ENCODE results near the gene ITGB3BP. TPM values are rescaled to one million over a fixed set of nuclear protein-coding genes. Genes with fewer than 3 reads are reported as not detected.
"Not testable (repeated sequence)": the region's sequence is repeated elsewhere in the genome, so short reads cannot be mapped to it uniquely, and the experiment has no call there.

Gene ITGB3BP
- polyA plus RNA-seq, 10 donors: 22.1 to 43.8 (median 28.6) TPM

DNA sequence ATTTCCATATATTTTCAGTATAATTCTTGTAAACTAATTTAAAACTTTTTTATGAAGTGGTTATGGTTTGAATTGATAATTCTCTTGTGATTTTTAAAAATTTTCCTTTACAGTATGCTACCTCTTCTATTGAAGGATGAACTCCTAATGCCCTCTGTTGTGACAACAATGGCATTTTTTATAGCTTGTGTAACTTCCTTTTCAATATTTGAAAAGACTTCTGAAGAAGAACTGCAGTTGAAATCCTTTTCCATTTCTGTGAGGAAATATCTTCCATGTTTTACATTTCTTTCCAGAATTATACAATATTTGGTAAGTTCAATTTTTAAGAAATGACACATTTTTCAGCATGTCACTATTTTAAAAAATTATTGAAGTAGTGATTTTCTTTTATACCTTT, 94.2 kb downstream of the ITGB3BP start:
- no peak for DNase-seq

DNA sequence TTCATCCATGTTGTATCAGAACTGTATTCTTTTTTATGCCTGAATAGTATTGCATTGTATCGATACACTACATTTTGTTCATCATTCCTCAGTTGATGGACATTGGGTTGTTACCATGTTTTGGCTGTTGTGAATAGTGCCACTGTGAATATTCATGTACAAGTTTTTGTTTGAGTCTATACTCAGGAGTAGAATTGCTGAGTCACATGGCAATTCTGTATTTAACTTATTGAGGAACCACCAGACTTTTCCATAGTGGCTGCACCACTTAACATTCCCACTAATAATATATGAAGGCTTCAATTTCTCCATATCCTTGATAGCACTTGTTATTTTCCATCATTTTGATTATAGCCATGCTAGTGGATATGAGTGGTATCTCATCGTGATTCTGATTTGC, 99.4 kb downstream of the ITGB3BP start:
- DNase-seq: no peak

DNA sequence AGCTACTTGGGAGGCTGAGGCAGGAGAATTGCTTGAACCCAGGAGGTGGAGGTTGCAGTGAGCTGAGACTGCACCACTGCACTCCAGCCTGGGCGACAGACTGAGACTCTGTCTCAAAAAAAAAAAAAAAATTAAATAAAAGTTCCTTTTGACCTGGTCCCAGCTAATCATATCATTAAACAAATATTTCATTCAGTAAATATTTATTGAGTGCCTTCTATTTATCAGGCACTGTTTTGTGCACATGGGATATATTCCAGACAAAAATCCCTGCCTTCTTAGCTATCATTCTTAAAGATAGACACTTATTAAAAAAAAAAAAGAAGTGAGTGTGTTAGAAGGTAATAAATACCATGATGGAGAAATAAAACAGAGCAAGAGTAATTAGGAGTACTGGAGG, 102.3 kb downstream of the ITGB3BP start:
- DNase-seq: not testable (repeated sequence)

DNA sequence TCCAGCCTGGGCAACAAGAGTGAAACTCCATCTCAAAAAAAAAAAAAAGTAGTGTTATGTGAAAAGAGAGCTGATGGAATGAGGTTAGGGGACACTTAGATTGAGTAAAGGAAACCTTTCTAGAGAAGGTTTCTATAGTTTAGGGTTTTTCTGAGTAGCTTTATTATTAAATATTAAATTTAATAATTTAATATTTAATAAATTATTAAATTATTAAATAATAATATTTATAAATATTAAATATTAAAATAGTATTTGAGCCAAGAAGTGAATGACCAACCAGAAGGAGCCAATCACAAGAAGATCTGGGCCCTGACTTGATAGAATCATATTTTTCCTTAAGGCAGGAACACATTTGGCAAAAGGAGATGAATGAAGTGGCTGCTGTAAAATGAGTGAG, 104.9 kb downstream of the ITGB3BP start:
- no peak for DNase-seq

DNA sequence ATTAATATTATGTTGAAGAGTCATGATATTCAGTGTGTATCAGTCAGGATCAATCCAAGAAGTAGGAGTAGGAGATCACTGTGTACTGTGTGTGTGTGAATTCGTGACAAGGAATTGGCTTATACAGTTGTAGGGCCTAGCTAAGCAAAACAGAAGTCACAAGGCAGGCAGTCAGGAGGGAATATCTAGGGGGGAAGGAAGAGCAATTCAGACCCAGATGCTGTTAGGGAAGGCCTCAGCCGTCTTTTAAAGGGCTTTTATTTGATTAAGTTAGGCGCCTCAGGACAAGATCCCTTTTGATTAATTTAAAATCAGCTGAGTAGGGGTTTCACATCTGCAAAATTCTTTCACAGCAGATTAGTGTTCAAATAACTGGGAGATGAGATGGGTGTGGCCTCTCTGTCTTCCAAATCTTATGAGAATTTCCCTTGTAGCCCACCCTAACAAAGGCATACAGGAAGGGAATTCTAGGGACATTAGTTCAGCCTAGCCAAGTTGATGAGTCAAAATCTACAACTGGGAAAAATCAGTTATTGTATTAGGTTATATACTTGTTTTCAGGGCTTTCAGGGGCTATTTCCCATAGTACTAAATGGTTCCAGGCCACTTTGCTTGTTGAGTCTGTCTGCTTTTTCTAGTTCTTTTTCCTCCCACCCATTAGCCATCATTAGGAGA, 108.2 kb downstream of the ITGB3BP start:
- DNase-seq: peak; percentile 14 to 49 (median 15)

DNA sequence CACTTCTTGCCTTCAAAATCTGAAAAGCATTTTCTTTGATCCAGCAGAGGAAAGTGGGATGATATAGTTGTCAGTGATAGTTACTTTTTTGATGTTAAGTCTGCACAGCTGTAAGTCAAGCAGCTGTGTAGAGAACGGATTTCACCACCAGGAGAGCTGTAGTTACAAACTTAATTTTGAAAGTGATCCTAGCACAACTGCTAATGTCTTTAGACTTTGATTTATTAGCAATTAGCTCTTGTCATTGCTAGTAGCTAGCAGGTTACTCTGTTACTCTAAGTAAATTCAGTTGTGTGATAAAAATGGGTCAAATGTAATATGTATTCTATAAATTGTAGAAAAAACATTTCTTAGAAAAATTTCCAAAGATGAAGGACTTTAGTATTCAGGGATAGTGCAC, 109.6 kb downstream of the ITGB3BP start:
- DNase-seq: no peak

DNA sequence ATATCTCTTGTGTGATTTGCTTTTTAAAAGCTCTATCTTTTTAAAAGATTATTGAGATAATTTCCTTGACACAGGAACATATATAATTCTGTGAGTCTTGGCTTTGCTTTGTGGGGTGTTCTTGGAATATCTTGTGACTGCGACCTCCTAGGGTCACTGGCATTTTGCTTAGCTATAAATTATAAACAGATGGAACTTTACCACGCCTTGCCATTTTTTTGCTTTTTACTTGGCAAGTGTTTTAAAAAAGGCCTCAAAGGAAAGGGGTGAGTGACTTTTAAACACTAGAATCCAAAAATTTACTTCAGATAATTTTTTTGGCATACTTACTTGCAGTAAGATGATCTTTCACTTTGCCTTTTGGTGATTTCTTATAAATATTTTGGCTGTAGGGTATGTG, 112.0 kb downstream of the ITGB3BP start:
- peak; percentile 13 to 53 (median 20) for DNase-seq

DNA sequence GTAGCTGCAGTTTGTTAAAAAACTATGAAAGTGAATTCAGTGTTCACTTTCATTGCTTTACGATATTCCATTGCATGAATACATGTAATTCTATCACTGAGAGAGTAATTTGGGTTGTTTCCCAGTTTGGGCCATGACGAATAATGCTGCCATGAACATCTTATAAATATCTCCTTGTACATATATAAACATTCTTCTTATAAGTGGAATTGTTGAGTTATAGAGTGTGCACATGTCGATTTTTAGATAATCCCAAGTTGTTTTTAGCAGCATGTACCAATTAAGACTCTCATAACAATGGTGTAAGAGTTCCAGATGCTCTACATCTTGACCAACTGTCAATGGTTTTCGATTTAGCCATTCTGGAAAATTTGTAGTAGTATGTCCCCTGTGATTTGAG, 114.7 kb downstream of the ITGB3BP start:
- DNase-seq: no peak

DNA sequence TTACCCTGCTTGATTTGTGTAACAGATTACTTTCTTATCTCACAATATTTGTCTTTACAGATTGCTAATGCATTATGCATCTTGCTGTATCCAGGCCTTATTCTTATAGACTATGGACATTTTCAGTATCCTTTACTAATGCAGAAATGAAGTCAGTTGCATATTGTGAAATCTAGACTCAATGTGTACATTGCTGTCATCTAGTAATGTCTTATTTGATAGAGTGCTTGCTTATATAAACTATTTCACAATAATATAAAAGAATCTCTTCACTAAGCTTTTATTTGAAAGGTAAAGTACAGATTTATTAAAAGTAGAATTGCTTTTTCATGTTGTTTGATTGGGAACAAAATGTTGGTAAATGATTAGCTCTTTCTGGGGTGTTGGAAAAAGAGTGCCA, 116.0 kb downstream of the ITGB3BP start:
- no peak for DNase-seq

DNA sequence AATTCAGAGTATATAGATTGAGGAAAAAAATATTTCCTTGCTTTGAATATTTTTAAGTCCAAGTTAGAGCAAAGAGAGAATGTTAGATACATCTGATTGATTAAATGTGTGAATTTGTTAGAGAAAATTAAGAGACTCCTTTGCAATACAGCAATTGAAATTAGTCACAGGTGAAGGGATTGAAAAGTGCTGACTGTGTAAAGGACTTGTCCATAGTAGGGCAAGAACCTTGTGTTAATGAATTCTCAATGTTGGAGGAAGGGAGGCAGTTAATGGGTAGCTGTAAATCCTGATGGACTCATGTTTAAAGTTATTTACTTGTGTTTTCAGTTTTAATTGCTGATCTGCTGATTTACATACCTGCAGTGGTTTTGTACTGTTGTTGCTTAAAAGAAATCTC, 117.0 kb downstream of the ITGB3BP start:
- no peak for DNase-seq

DNA sequence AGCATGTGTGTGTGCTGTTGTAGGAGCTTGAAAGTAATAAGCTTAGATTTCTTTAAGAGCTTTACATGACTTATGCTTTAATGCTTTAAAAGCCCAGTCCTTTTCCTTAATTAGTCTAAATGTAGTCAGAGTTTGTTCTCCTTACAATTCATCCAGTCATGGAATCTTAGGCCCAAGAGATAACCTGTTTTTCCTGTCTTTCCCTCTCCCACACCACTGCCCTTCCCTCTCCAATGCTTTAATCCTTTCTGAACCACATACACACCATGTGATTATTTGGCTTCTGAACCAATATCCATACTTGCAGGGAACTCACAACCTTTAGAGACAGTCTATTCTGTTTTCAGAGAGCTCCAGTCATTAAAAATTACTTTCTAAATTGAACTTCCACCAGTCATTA, 118.0 kb downstream of the ITGB3BP start:
- DNase-seq: no peak

DNA sequence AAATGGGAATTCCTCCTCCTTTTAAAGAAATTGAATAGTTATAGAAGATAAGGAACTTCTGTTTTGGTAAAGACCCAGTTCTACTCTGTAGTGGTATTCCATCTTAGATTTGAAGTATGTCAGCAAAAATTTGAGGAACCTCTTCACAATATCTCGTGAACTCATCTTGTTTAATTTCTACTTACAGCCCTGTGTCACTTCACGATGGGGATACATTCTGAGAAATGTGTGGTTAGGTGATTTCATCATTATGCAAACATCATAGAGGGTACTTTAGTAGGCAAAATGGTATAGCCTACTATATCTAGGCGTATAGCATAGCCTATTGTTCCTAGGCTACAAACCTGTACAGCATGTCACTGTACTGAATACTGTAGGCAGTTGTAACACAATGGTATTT, 119.6 kb downstream of the ITGB3BP start:
- no peak for DNase-seq

DNA sequence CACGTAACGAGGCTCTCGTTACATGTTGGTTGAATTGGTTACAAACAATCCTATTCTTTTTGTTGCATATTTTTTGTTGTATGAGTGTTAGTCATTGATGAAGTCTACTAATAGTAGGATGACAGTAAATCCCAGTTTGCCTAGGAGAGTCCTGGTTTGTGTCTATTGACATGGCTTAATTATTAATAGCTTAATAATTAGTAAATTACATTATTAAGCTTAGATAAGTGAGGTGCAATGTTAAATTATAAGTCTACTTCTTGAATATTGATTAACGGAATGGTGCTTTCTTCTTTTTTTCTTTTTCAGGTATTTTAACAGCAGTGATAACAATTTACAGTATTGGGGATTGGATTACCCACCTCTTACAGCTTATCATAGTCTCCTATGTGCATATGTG, 121.1 kb downstream of the ITGB3BP start:
- DNase-seq: no peak

Other genes with a start within 250 kb of the ITGB3BP start
- 1 to 10 TPM; 3.5 to 8.3 (median 5.9) TPM for gene FOXD3, start 200.7 kb downstream of the ITGB3BP start, polyA plus RNA-seq (ENCODE audit: insufficient read length in 10 of 10)
- gene ALG6, start 155.6 kb downstream of the ITGB3BP start, polyA plus RNA-seq (ENCODE audit: insufficient read length in 10 of 10): 10 to 100 TPM; 11.9 to 22.2 (median 17.6) TPM
- 10 to 100 TPM in 3 of 10 donors, 1 to 10 TPM in 7; 6.5 to 13.5 (median 9.4) TPM for gene EFCAB7, start 300 bp upstream of the ITGB3BP start, polyA plus RNA-seq (ENCODE audit: insufficient read length in 10 of 10)
- gene PGM1, start 70.2 kb upstream of the ITGB3BP start, polyA plus RNA-seq (ENCODE audit: insufficient read length in 10 of 10): 10 to 100 TPM; 45.2 to 71.3 (median 67.1) TPM